BE2C (cell line): ENCODE results near the gene PSEN2.
"Not testable (repeated sequence)": the region's sequence is repeated elsewhere in the genome, so short reads cannot be mapped to it uniquely, and the experiment has no call there.

Experiments used
- DNase-seq: peaks from one replicate; pipeline ENCODE4 v3.0.0-alpha.2; 2020
- H3K27me3 ChIP-seq: fragments of 250-450 bp; sonication (Bioruptor Pico); 2 replicates; pipeline ENCODE4 v1.5.1; 2020; ENCODE audit warnings: mild to moderate bottlenecking
- H3K36me3 ChIP-seq: fragments of 250-450 bp; sonication (Bioruptor Pico); 2 replicates; pipeline ENCODE4 v1.5.1; 2020; ENCODE audit warnings: mild to moderate bottlenecking
- H3K4me1 ChIP-seq: fragments of 250-450 bp; sonication (Bioruptor Pico); 2 replicates; pipeline ENCODE4 v1.5.1; 2020
- H3K4me3 ChIP-seq: 2 replicates; pipeline ENCODE4 v1.5.1; 2011; ENCODE audit warnings: low read depth, low read length
- H3K9me3 ChIP-seq: fragments of 250-450 bp; sonication (Bioruptor Pico); 2 replicates; pipeline ENCODE4 v1.5.1; 2020
- TF ChIP-seq, protein P1 (sequence below): IDR thresholded peaks from 2 replicates; pipeline ENCODE4 v1.5.1; 2012; ENCODE audit warnings: mild to moderate bottlenecking, low read depth, low read length

PSEN2 gene

DNA sequence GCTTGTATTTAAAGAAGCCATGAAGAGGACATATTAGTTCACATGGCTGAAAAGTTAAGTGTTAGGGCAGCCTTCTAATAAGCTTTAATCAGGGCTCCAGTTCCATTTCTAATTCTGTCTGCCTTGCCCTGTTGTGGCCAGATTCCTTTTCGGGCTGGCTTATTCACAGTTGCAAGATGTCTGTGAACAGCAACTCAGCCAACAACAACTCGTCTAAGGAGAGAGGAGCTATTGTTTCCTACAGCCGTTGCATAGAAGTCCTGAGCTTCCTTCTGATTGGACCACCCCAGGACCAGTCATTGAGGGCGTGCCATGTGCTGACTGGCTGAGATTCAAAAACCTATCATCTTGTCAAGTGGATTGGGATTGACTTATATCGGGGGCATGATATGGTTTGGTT is 51.1 kb downstream of the PSEN2 start:
- no peak overlapping the region for H3K4me3 ChIP-seq
- no peak for DNase-seq
- no peaks in the 10 kb centered on the region for H3K9me3 ChIP-seq
- TF ChIP-seq, protein P1, sequence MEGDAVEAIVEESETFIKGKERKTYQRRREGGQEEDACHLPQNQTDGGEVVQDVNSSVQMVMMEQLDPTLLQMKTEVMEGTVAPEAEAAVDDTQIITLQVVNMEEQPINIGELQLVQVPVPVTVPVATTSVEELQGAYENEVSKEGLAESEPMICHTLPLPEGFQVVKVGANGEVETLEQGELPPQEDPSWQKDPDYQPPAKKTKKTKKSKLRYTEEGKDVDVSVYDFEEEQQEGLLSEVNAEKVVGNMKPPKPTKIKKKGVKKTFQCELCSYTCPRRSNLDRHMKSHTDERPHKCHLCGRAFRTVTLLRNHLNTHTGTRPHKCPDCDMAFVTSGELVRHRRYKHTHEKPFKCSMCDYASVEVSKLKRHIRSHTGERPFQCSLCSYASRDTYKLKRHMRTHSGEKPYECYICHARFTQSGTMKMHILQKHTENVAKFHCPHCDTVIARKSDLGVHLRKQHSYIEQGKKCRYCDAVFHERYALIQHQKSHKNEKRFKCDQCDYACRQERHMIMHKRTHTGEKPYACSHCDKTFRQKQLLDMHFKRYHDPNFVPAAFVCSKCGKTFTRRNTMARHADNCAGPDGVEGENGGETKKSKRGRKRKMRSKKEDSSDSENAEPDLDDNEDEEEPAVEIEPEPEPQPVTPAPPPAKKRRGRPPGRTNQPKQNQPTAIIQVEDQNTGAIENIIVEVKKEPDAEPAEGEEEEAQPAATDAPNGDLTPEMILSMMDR, result no peak
- H3K27me3 ChIP-seq, result no peaks in the 10 kb centered on the region
- no peaks in the 10 kb centered on the region for H3K4me1 ChIP-seq
- no peaks in the 10 kb centered on the region for H3K36me3 ChIP-seq

DNA sequence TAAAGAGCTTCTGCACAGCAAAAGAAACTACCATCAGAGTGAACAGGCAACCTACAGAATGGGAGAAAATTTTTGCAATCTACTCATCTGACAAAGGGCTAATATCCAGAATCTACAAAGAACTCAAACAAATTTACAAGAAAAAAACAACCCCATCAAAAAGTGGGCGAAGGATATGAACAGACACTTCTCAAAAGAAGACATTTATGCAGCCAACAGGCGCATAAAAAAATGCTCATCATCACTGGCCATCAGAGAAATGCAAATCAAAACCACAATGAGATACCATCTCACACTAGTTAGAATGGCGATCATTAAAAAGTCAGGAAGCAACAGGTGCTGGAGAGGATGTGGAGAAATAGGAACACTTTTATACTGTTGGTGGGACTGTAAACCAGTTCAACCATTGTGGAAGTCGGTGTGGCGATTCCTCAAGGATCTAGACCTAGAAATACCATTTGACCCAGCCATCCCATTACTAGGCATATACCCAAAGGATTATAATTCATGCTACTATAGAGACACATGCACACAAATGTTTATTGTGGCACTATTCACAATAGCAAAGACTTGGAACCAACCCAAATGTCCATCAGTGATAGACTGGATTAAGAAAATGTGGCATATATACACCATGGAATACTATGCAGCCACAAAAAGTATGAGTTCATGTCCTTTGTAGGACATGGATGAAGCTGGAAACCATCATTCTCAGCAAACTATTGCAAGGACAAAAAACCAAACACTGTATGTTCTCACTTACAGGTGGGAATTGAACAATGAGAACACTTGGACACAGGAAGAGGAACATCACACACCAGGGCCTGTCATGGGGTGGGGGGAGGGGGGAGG is 59.1 kb downstream of the PSEN2 start:
- not testable (repeated sequence) for H3K4me1 ChIP-seq, H3K9me3 ChIP-seq, DNase-seq, H3K4me3 ChIP-seq, H3K36me3 ChIP-seq, H3K27me3 ChIP-seq

DNA sequence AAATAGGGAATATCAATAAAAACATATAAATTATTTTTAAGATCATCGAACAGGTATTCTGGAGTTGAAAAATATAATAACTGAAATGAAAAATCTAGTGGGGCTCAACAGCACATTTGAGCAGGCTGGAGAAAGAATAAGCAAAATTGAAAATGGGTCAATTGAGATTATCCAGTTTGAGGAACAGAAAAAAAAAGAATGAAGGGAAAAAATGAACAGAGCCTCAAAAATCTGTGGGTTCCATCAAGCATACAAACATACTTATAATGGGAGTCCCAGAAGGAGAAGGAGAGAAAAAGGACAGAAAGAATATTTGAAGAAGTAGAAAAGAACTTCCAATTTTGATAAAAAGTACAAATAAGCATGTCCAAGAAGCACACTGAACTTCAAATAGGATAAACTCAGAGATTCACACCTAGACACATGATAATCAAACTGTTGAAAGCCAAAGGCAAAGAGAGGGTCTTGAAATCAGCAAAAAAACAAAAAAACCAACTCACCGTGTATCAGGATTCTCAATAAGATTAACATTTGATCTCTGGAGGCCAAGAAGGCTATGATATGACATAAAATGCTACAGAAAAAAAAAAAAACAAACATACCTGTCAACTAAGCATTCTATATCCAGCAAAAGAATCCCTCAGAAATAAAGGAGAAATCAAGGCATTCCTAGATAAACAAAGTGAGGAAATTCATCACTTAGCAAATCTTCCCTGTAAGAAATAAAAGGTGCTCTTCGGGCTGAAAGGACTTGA is 64.2 kb downstream of the PSEN2 start:
- Histone ChIP-seq H3K4me1 (peaks cover 3% of the 10 kb centered on the region; the same call in 1 of the 2 replicates), H3K36me3 (no peaks in the 10 kb centered on the region), H3K27me3 (no peaks in the 10 kb centered on the region), H3K9me3 (no peaks in the 10 kb centered on the region), H3K4me3 (no peak overlapping the region)
- TF ChIP-seq, protein P1, result no peak
- no peak for DNase-seq

DNA sequence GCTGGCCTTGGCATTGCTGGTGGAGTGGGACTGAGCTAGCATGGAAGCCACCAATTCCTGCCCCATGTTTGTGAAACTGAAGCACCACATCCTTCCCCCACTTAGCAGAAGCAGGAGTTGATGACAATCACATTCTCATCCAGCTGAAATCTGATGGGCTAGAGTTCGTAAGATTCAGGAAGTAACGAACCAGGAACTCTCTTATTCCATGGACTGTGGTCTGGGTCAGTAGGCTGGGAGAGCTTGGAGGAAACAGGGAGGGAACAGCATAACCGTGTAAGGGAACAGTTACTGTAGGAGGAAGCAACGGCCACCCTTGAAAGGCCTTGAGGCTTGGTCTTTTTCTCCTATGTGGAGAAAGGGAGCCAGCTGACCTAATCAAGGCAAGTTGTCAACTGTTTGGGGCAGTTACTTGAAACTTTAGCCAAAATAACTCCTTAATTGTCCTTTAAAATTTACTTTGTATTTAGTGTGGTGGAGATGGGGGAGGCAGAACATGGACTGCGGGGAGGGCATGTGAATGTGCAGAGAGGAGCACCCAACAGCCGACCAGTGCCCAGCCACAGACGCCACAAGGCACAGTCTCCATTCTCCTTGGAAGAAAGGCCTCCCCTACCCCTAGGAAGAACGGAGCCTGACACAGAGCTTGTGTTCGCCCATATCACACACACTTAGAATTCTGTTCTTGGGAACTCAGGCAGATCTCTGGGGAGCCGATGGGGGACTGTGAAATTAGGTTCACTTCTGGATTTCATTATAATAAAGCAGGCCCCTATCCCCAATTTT is 67.7 kb downstream of the PSEN2 start:
- TF ChIP-seq, protein P1, result no peak
- no peak for DNase-seq
- Histone ChIP-seq H3K4me1 (peaks cover 3% of the 10 kb centered on the region; the same call in 1 of the 2 replicates), H3K36me3 (no peaks in the 10 kb centered on the region), H3K9me3 (no peaks in the 10 kb centered on the region), H3K27me3 (no peaks in the 10 kb centered on the region), H3K4me3 (no peak overlapping the region)

DNA sequence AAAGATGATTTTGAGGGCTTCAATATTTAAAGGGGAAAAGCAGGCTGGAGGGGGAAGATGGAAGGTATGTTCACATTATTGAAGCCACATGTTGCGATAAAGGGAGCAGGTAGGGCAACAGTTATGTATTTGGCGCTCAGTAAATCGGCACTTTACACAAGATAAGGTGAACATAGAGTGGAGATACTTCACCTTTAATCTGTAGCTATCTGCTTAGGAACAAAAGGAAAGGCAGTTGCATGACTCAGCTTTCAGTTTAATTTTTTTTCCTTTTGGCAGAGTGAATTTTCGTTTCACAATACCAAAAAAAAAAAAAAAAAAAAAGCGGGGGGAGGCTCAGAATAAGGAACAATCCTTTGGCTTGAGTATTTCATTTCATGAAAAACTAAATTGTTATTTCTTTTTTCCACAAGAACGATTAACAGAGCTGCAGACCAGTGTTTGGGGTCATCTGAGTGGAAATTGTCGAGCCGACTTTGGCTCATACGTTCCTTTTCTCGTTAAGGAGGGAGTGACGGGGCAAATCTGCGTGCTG is 68.6 kb downstream of the PSEN2 start:
- Histone ChIP-seq H3K9me3 (no peaks in the 10 kb centered on the region), H3K4me3 (peak overlapping the region; percentile 67), H3K4me1 (peaks cover 3% of the 10 kb centered on the region; the same call in 1 of the 2 replicates), H3K27me3 (no peaks in the 10 kb centered on the region), H3K36me3 (no peaks in the 10 kb centered on the region)
- TF ChIP-seq, protein P1, result no peak
- no peak for DNase-seq

DNA sequence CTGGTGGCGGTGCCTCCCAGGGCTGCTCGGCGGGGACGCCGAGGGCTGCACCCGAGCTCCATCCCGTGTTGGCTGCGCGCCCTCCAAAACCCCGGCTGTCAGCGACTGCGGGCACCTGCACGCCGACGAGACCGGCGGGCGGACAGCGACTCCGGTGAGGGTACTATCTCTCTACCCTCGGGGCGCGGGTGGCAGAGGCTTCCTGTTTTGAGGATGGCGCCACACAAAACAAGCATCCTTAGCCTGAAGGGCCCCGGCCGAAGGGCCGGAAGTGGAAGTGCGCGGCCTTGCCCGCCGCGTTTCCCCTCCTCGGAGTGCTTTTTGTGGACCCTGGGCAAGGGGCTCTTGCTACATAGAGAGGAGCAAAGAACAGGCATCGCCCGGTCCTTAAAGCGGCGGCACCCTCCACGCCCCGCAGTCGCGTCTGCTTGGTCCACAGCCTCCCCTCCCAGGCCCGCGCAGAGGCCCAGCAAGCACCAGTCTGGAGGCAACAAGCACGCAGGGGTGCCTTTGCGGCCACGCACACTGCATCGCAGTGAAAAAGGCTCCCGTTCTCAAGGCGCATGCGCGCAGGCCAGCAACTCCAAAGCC is 69.1 kb downstream of the PSEN2 start:
- no peaks in the 10 kb centered on the region for H3K36me3 ChIP-seq
- peak; percentile 79 for DNase-seq
- peaks cover 3% of the 10 kb centered on the region; the same call in 1 of the 2 replicates for H3K4me1 ChIP-seq
- TF ChIP-seq, protein P1, result no peak
- peak overlapping the region; percentile 67 for H3K4me3 ChIP-seq
- no peaks in the 10 kb centered on the region for H3K27me3 ChIP-seq
- H3K9me3 ChIP-seq, result no peaks in the 10 kb centered on the region
